ENCODE data around the gene CCR5AS.

The CCR5AS gene

GRCh38 chr3:46375218-46375617 is 31.6 kb downstream of the CCR5AS start:
- DNase-seq = no peak

- DNase-seq = no peak
These were observed 32.1 kb downstream of the CCR5AS start for GRCh38 chr3:46374755-46375154.

- no peak for DNase-seq
These were observed 34.1 kb downstream of the CCR5AS start for GRCh38 chr3:46372492-46373359.

GRCh38 chr3:46371519-46372340 is 35.1 kb downstream of the CCR5AS start:
- DNase-seq = no peak

- no peak for DNase-seq
These were observed 35.9 kb downstream of the CCR5AS start, which contains the start of gene CCR5 for GRCh38 chr3:46370839-46371518. CCR5 (plus strand) TSS chr3:46370946; CDS start chr3:46372903, 1,957 bp downstream.

- no peak for DNase-seq
These were observed 37.2 kb downstream of the CCR5AS start for GRCh38 chr3:46369675-46370132.

- DNase-seq = no peak
These were observed 37.7 kb downstream of the CCR5AS start for GRCh38 chr3:46369151-46369550.

GRCh38 chr3:46368569-46368968 is 38.3 kb downstream of the CCR5AS start:
- no peak for DNase-seq

- DNase-seq = no peak
These were observed 39.1 kb downstream of the CCR5AS start for GRCh38 chr3:46367811-46368210.

- no peak for DNase-seq
These were observed 40.9 kb downstream of the CCR5AS start for GRCh38 chr3:46365737-46366524.

GRCh38 chr3:46365041-46365440 is 41.8 kb downstream of the CCR5AS start:
- DNase-seq = no peak

- no peak for DNase-seq
These were observed 45.2 kb downstream of the CCR5AS start for GRCh38 chr3:46361408-46362283.

- no peak for DNase-seq
These were observed 46.0 kb downstream of the CCR5AS start for GRCh38 chr3:46360907-46361306.

- DNase-seq = no peak
These were observed 47.0 kb downstream of the CCR5AS start for GRCh38 chr3:46359733-46360493.

GRCh38 chr3:46358466-46358865 is 48.4 kb downstream of the CCR5AS start:
- DNase-seq = no peak

GRCh38 chr3:46356909-46357308 is 50.0 kb downstream of the CCR5AS start:
- no peak for DNase-seq

- DNase-seq = no peak
These were observed 50.6 kb downstream of the CCR5AS start for GRCh38 chr3:46356276-46356675.

- DNase-seq = no peak
These were observed 51.9 kb downstream of the CCR5AS start for GRCh38 chr3:46354984-46355383.

- DNase-seq = no peak
These were observed 52.4 kb downstream of the CCR5AS start for GRCh38 chr3:46354478-46354877.

GRCh38 chr3:46353647-46354410 is 53.0 kb downstream of the CCR5AS start, which contains the start of gene CCR2:
CCR2 (plus strand) TSS chr3:46354111; CDS start chr3:46357528, 3,417 bp downstream.
- DNase-seq = no peak

Data from NCI-H1048 (cell line).